MCF 10A (cell line): ENCODE measurements around the gene PLEKHD1. TPM values are rescaled to one million over a fixed set of nuclear protein-coding genes. Genes with fewer than 3 reads are reported as not detected.

Experiments used
- BruUV-seq: library from RNA; stranded (reverse); fragments of 400-500 nt; replicated peaks from 2 replicates; lab custom pipeline; 2021; lab: Mats Ljungman, UMichigan
- CTCF ChIA-PET: fragments of 300-600 bp; sonication (Branson Sonifier 250); formaldehyde crosslinking; extraction: SDS; loops from one replicate; lab custom pipeline; 2021; ENCODE audit warnings: antibody characterized with exemption, inconsistent platforms; lab: Yijun Ruan, JAX
- POLR2A ChIA-PET: fragments of 300-600, 350-650 bp; sonication (Branson Sonifier 250); formaldehyde crosslinking; extraction: SDS; loops from one replicate; lab custom pipeline; 2020; ENCODE audit warnings: antibody characterized with exemption, inconsistent platforms; lab: Yijun Ruan, JAX
- DNase-seq: peaks from one replicate; pipeline ENCODE4 v3.0.0-alpha.2; 2018; ENCODE audit not compliant: unreplicated experiment
- H3K27ac Mint-ChIP-seq: one replicate; pipeline ENCODE4 v1.8.0; 2022; ENCODE audit warnings: mild to moderate bottlenecking, low read depth, mixed read lengths; ENCODE audit not compliant: unreplicated experiment
- H3K27me3 Mint-ChIP-seq: one replicate; pipeline ENCODE4 v1.8.0; 2022; ENCODE audit warnings: mixed read lengths; ENCODE audit not compliant: insufficient read depth, unreplicated experiment
- H3K36me3 Mint-ChIP-seq: one replicate; pipeline ENCODE4 v1.8.0; 2022; ENCODE audit warnings: mild to moderate bottlenecking, moderate library complexity, mixed read lengths; ENCODE audit not compliant: insufficient read depth, unreplicated experiment
- H3K4me1 Mint-ChIP-seq: one replicate; pipeline ENCODE4 v1.8.0; 2022; ENCODE audit warnings: mixed read lengths; ENCODE audit not compliant: insufficient read depth, unreplicated experiment
- H3K4me3 Mint-ChIP-seq: one replicate; pipeline ENCODE4 v1.8.0; 2022; ENCODE audit warnings: mild to moderate bottlenecking, moderate library complexity, mixed read lengths; ENCODE audit not compliant: unreplicated experiment
- H3K9me3 Mint-ChIP-seq: one replicate; pipeline ENCODE4 v1.8.0; 2022; ENCODE audit warnings: mixed read lengths; ENCODE audit not compliant: unreplicated experiment
- intact Hi-C: fragments of 100-400 bp; cut with micrococcal nuclease; formaldehyde crosslinking; loops from 2 replicates; pipeline ENCODE4 v1.14.1; 2022
- total RNA-seq: library from RNA; stranded (reverse); gene quantifications from 2 replicates; pipeline ENCODE4 v1.2.3, GENCODE V29; 2022
- TF ChIP-seq, protein P1 (sequence below): fragments of 200-600 bp; IDR thresholded peaks from one replicate; pipeline ENCODE4 v1.8.0; 2022; ENCODE audit warnings: antibody characterized with exemption, mild to moderate bottlenecking; ENCODE audit not compliant: unreplicated experiment

Gene PLEKHD1
- total RNA-seq, 1 experiment from 2014 or later: not detected

DNA sequence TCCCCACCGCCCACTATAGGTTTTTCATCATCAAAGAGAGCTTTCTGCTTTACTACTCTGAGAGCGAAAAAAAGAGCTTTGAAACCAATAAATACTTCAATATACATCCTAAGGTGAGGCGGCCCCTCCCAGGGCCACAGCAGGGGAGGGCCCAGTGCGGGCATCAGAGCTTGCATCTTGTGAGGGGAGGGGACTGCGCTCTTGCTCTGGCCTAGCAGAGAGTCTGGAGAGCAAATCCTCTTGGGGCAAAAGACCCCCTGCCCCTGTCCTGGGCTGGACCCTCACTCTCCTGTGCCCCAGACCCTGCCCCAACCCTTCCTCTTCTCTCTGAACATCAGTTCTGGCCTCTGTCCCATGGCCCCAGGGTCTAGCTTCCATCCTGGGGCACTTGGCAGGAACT lies 15.6 kb downstream of the PLEKHD1 start:
- POLR2A ChIA-PET: no interaction called here
- CTCF ChIA-PET: interaction anchor here (0.6 kb wide), 1 partner anchor 76 kb away, joined by 3 read pairs; no protein-coding TSS in a partner anchor

DNA sequence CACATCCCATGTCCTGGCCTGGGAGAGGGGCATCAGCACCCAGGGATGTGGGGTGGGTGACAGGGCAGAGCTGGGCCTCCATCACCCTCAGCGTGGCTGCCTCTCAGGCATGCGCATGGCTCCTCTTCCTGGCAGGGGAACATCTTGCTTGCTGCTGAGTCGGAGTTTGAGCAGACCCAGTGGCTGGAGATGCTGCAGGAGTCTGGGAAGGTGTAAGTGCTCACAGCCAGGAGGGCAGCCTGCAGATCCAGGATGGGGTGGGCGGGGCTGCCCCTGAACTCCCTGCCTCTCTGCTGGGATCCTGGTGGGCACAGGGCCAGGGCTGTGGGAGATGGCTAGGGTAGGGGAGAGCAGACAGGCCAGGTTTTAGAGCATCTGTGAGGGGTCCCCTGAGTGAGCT lies 16.2 kb downstream of the PLEKHD1 start:
- H3K36me3 Mint-ChIP-seq: no peaks in the 10 kb centered on the region
- H3K27me3 Mint-ChIP-seq: peaks cover 22% of the 10 kb centered on the region
- CTCF ChIA-PET: no interaction called here
- intact Hi-C loops: no loop called here
- no peak overlapping the region for H3K27ac Mint-ChIP-seq
- POLR2A ChIA-PET: no interaction called here
- H3K9me3 Mint-ChIP-seq: no peaks in the 10 kb centered on the region
- peaks cover 7% of the 10 kb centered on the region for H3K4me1 Mint-ChIP-seq
- TF ChIP-seq, protein P1, sequence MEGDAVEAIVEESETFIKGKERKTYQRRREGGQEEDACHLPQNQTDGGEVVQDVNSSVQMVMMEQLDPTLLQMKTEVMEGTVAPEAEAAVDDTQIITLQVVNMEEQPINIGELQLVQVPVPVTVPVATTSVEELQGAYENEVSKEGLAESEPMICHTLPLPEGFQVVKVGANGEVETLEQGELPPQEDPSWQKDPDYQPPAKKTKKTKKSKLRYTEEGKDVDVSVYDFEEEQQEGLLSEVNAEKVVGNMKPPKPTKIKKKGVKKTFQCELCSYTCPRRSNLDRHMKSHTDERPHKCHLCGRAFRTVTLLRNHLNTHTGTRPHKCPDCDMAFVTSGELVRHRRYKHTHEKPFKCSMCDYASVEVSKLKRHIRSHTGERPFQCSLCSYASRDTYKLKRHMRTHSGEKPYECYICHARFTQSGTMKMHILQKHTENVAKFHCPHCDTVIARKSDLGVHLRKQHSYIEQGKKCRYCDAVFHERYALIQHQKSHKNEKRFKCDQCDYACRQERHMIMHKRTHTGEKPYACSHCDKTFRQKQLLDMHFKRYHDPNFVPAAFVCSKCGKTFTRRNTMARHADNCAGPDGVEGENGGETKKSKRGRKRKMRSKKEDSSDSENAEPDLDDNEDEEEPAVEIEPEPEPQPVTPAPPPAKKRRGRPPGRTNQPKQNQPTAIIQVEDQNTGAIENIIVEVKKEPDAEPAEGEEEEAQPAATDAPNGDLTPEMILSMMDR: no peak
- no peak overlapping the region for H3K4me3 Mint-ChIP-seq
- BruUV-seq: no TSS peak
- no peak for DNase-seq

More for the DNA sequence above, 15.6 kb downstream of the PLEKHD1 start:
- H3K4me1 Mint-ChIP-seq: peaks cover 7% of the 10 kb centered on the region
- TF ChIP-seq, protein P1: no peak
- intact Hi-C loops: no loop called here
- H3K9me3 Mint-ChIP-seq: no peaks in the 10 kb centered on the region
- no peak for DNase-seq
- BruUV-seq: no TSS peak
- peaks cover 28% of the 10 kb centered on the region for H3K27me3 Mint-ChIP-seq
- no peak overlapping the region for H3K27ac Mint-ChIP-seq
- no peaks in the 10 kb centered on the region for H3K36me3 Mint-ChIP-seq
- no peak overlapping the region for H3K4me3 Mint-ChIP-seq

DNA sequence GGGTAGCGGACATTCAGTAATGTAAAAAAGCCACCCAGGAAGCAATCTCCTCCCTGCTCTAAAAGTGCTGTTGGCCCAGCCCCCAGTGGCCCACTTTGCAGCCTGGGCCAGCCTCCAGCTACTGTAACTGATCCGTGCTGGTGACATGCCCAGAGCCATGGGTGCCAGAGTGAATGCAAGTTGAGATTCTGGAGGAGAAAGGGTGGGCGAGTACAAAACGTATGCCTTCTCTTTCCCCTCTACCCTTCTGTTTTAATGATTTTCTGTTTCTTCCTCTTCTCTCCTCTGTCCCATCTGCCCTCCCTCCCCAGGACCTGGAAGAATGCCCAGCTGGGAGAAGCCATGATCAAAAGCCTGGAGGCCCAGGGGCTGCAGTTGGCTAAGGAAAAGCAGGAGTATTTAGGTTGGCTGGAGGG lies 16.9 kb downstream of the PLEKHD1 start:
- BruUV-seq: no TSS peak
- no peak overlapping the region for H3K4me3 Mint-ChIP-seq
- H3K4me1 Mint-ChIP-seq: peaks cover 7% of the 10 kb centered on the region
- ChIA-PET CTCF (interaction anchor here (0.9 kb wide), 1 partner anchor 9 kb away, joined by 3 read pairs; no protein-coding TSS in a partner anchor), POLR2A (no interaction called here)
- TF ChIP-seq, protein P1: no peak
- H3K27ac Mint-ChIP-seq: no peak overlapping the region
- no peaks in the 10 kb centered on the region for H3K9me3 Mint-ChIP-seq
- peaks cover 16% of the 10 kb centered on the region for H3K27me3 Mint-ChIP-seq
- H3K36me3 Mint-ChIP-seq: no peaks in the 10 kb centered on the region
- no peak for DNase-seq
- intact Hi-C loops: no loop called here

DNA sequence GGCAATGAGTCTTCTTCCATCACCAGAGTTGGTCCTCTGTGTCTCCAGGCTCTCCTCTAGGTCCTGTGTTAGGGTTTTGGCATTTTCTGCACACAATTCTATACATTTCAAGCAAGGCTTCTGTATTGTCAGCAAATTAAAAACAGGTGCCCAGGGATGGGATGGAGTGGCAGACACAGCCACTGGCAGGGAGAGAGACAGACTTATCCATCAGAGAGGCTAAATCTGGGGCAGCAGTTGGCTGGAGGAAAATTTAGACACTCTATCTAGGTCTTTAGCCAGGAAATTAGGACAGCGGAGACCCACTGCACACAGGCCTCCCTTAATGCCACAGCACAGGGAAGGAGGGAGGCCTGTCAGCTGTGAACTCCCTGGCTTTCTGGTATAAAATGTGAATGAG lies 20.2 kb downstream of the PLEKHD1 start:
- POLR2A ChIA-PET: no interaction called here
- Mint-ChIP-seq H3K36me3 (no peaks in the 10 kb centered on the region), H3K4me1 (peaks cover 7% of the 10 kb centered on the region), H3K9me3 (no peaks in the 10 kb centered on the region), H3K27ac (no peak overlapping the region), H3K4me3 (no peak overlapping the region), H3K27me3 (peaks cover 41% of the 10 kb centered on the region)
- CTCF ChIA-PET: interaction anchor here (1.2 kb wide), 1 partner anchor 23 kb away, joined by 3 read pairs; no protein-coding TSS in a partner anchor
- DNase-seq: no peak
- intact Hi-C loops: no loop called here
- BruUV-seq: no TSS peak
- TF ChIP-seq, protein P1: no peak
